GM12878 (cell line): ENCODE data around the gene CARD14. TPM values are rescaled to one million over a fixed set of nuclear protein-coding genes. Genes with fewer than 3 reads are reported as not detected.

Experiments
- ATAC-seq: fragments of 200-7000 bp; cut with Tn5 transposase; 3 replicates; pipeline ENCODE4 v1.9.1; 2020; ENCODE audit warnings: mild to moderate bottlenecking, moderate library complexity
- BruUV-seq: library from RNA; stranded (reverse); fragments of 400-500 nt; replicated peaks from 2 replicates; lab custom pipeline; 2021; lab: Mats Ljungman, UMichigan
- CTCF ChIA-PET: fragments of 300-600 bp; sonication (Branson Sonifier 250); formaldehyde crosslinking; extraction: SDS; loops from one replicate; lab custom pipeline; 2021; ENCODE audit warnings: inconsistent platforms; lab: Yijun Ruan, JAX
- POLR2A ChIA-PET: fragments of 350-600 bp; formaldehyde crosslinking; extraction: SDS; loops from one replicate; lab custom pipeline; 2021; ENCODE audit warnings: inconsistent platforms; lab: Charles Lee
- RAD21 ChIA-PET: fragments of 300-600 bp; sonication (Branson Sonifier 250); formaldehyde crosslinking; loops from one replicate; lab custom pipeline; 2023; ENCODE audit warnings: antibody characterized with exemption; ENCODE audit not compliant: unreplicated experiment; lab: Charles Lee
- SMC1A ChIA-PET: fragments of 300-600 bp; sonication (Branson Sonifier 250); formaldehyde crosslinking; loops from one replicate; lab custom pipeline; 2023; ENCODE audit not compliant: unreplicated experiment, uncharacterized antibody; lab: Charles Lee
- DNase-seq: peaks from one replicate; pipeline ENCODE4 v3.0.0-alpha.2; 2011; ENCODE audit warnings: low read depth, low spot score
- FAIRE-seq: peaks from 3 replicates; lab custom pipeline; 2011; peaks lifted over from hg19 to GRCh38; lab: Jason Lieb, UNC
- H2AFZ ChIP-seq: 2 replicates; pipeline ENCODE4 v1.6.0; 2011; ENCODE audit warnings: low read depth, low read length, control low read depth; ENCODE audit not compliant: control insufficient read depth
- H3K27ac ChIP-seq: 2 replicates; pipeline ENCODE4 v1.5.1; 2011; ENCODE audit warnings: control low read depth; ENCODE audit not compliant: control insufficient read depth, insufficient read depth
- H3K27me3 ChIP-seq, 2 experiments: replicated peaks in 1 of 2; 2 replicates each; pipeline versions ENCODE4 v1.6.0 to v1.6.1; 2011; ENCODE audit warnings: low read length in 1 of 2; ENCODE audit not compliant: control insufficient read depth in 2 of 2, insufficient read depth in 2 of 2
- H3K36me3 ChIP-seq, 2 experiments: 2 replicates each; pipeline ENCODE4 v1.5.1; 2011; ENCODE audit warnings: low read length in 1 of 2; ENCODE audit not compliant: control insufficient read depth in 2 of 2, insufficient read depth in 2 of 2
- H3K4me1 ChIP-seq: 2 replicates; pipeline ENCODE4 v1.6.1; 2011; ENCODE audit warnings: mild to moderate bottlenecking, low read length, moderate library complexity, mixed read lengths; ENCODE audit not compliant: control insufficient read depth, insufficient read depth
- H3K4me2 ChIP-seq: 2 replicates; pipeline ENCODE4 v1.6.0; 2011; ENCODE audit warnings: control low read depth; ENCODE audit not compliant: control insufficient read depth, insufficient read depth
- H3K4me3 ChIP-seq: fragments of 200-600 bp; sonication (generic); 2 replicates; pipeline ENCODE4 v1.5.1; 2016
- H3K79me2 ChIP-seq: 2 replicates; pipeline ENCODE4 v1.6.0; 2011; ENCODE audit warnings: low read length; ENCODE audit not compliant: control insufficient read depth, insufficient read depth
- H3K9ac ChIP-seq: 2 replicates; pipeline ENCODE4 v1.8.0; 2011; ENCODE audit warnings: low read length, control low read depth, mixed read lengths; ENCODE audit not compliant: control insufficient read depth, insufficient read depth
- H3K9me3 ChIP-seq: replicated peaks from 3 replicates; pipeline ENCODE4 v1.5.1; 2011; ENCODE audit warnings: mild to moderate bottlenecking, low read length; ENCODE audit not compliant: control insufficient read depth, insufficient read depth
- H4K20me1 ChIP-seq: 2 replicates; pipeline ENCODE4 v1.6.0; 2011; ENCODE audit not compliant: control insufficient read depth, insufficient read depth
- ASH2L ChIP-seq: fragments of 300-600, 200-600 bp; sonication (generic); IDR thresholded peaks from 2 replicates; pipeline ENCODE4 v1.6.1; 2017; ENCODE audit warnings: low read depth, mild to moderate bottlenecking, borderline replicate concordance
- BCLAF1 ChIP-seq: fragments of 450-650 bp; IDR thresholded peaks from 2 replicates; pipeline ENCODE4 v1.6.1; 2017; ENCODE audit warnings: antibody characterized with exemption, mild to moderate bottlenecking, moderate library complexity
- CUX1 ChIP-seq: IDR thresholded peaks from 2 replicates; pipeline ENCODE4 v1.6.1; 2012; ENCODE audit warnings: improper control_type of control experiment, low read depth, low read length; ENCODE audit not compliant: insufficient replicate concordance
- HDGF ChIP-seq: fragments of 450-650 bp; IDR thresholded peaks from 2 replicates; pipeline ENCODE4 v1.6.1; 2016; ENCODE audit warnings: antibody characterized with exemption
- MEF2B ChIP-seq: fragments of 450-650 bp; IDR thresholded peaks from 2 replicates; pipeline ENCODE4 v1.6.1; 2018; ENCODE audit warnings: mild to moderate bottlenecking, moderate library complexity; ENCODE audit not compliant: partially characterized antibody, poor library complexity, severe bottlenecking
- MYB ChIP-seq: fragments of 150-350 bp; IDR thresholded peaks from 2 replicates; pipeline ENCODE4 v1.6.1; 2014; ENCODE audit warnings: mild to moderate bottlenecking, low read depth, low read length, borderline replicate concordance
- SIX5 ChIP-seq: IDR thresholded peaks from 2 replicates; pipeline ENCODE4 v1.6.1; 2011; ENCODE audit warnings: mild to moderate bottlenecking, low read depth, low read length, moderate library complexity; ENCODE audit not compliant: severe bottlenecking
- USF2 ChIP-seq: IDR thresholded peaks from 2 replicates; pipeline ENCODE4 v1.6.1; 2011; ENCODE audit warnings: low read depth, low read length, improper control_type of control experiment, borderline replicate concordance
- YY1 ChIP-seq: IDR thresholded peaks from 2 replicates; pipeline ENCODE4 v1.6.1; 2011; ENCODE audit warnings: low read depth, mild to moderate bottlenecking, low read length
- ZNF207 ChIP-seq: fragments of 450-650 bp; IDR thresholded peaks from 2 replicates; pipeline ENCODE4 v1.6.1; 2014; ENCODE audit warnings: antibody characterized with exemption, mild to moderate bottlenecking, borderline replicate concordance
- WGBS: methylation state at CpG from one replicate; pipeline ENCODE4 v1.1.6; 2016; ENCODE audit warnings: low lambda C conversion rate; ENCODE audit not compliant: insufficient replicate concordance, insufficient coverage; ENCODE audit errors: missing lambda C conversion rate; 5-methylcytosine and 5-hydroxymethylcytosine counted together
- in situ Hi-C: fragments of 300-500 bp; cut with MboI; formaldehyde crosslinking; loops from 9 replicates; pipeline ENCODE4 v1.14.3; 2018; ENCODE audit warnings: mixed read lengths
- intact Hi-C: fragments of 100-400 bp; cut with micrococcal nuclease; formaldehyde crosslinking; loops from one replicate; pipeline ENCODE4 v1.14.2; 2022; ENCODE audit not compliant: unreplicated experiment
- polyA plus RNA-seq, 11 experiments: library from polyadenylated mRNA; depleted of rRNA in 4 of 11; unstranded in 6 of 11; stranded (reverse) in 5 of 11; fragments of >200 nt; fragmentation: Nextera tagmentation in 4 of 11; fragmentation: Illumina TruSeq in 1 of 11; extraction: Ambion mirVana in 4 of 11; extraction: Trizol in 1 of 11; gene quantifications; 1 replicate in 1 of 11; 2 replicates in 10 of 11; pipeline versions ENCODE4 v1.2.1 to v1.2.3, GENCODE V29; 2011 to 2016; ENCODE audit warnings: inconsistent platforms in 2 of 11, missing spikeins in 2 of 11, low read depth in 1 of 11
- total RNA-seq, 4 experiments: library from RNA; depleted of rRNA in 3 of 4; stranded (reverse); fragments of >200 nt in 3 of 4; fragmentation: Illumina TruSeq in 1 of 4; extraction: Trizol in 1 of 4; gene quantifications; 2 replicates each; pipeline versions ENCODE4 v1.2.1 to v1.2.3, GENCODE V29; 2013 to 2021

CARD14 gene
- total and polyA plus RNA-seq, 10 of the 15 experiments (the other 5 are each of a cell fraction or from before 2014, with no cell fraction given): 0.08 to 0.15 TPM; not detected in 8

DNA sequence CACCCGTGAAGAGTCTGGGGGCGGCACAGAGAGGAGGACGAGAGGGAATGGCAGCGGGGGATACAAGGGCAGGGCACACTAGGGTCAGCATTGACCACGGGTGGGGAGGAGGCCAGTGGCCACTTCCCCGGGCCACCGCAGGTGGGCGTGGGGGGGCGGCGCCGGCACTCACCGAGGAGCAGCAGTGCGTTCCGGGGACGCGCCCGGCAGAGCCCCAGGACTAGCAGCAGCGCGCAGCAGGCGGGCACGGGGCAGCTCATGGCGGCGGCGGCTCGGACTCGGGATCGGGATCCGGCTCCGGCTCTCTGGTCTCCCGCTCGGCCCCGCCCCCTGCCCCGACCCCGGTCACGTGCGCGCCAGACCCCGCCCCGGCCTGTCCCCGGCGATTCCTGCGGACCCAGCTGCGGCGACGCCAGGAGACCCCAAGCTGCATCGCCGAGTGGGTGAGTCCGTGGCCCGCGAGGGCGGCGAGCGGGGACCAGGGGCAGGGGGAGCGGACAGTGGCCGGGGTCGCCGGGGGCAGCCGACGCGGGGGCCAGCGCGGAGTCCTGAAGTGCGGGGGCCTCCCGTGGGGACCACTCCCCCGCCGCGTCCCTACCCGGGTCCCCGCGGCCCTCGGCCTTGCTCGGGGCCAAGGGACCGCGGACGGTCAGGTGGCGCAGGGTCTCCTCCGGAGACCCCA lies 50.4 kb downstream of the CARD14 start, which contains the start of the genes SGSH and SLC26A11:
Gene SGSH (minus strand): TSS at position 280 of the 682 bp plus-strand sequence. CDS start 20 bp downstream, at position 260.
Gene SLC26A11 (plus strand): TSS at position 374 of the 682 bp plus-strand sequence. CDS start 1,134 bp downstream, outside the sequence.
- RAD21 ChIA-PET: interaction anchor here (2.2 kb wide), 1 partner anchor 43 kb away, joined by 10 read pairs; no protein-coding TSS in a partner anchor
- Histone ChIP-seq H3K4me2 (peak within 1 kb of the TSS; percentile 90), H3K27ac (peak within 1 kb of the TSS; percentile 75), H3K4me1 (peaks cover 4% of the 10 kb centered on the region), H3K36me3 (peaks cover 0 to 5% of the 10 kb centered on the region in 2 experiments; a peak in 2 of 4 replicates), H3K79me2 (peaks cover 4% of the 10 kb centered on the region), H3K9me3 (no peaks in the 10 kb centered on the region), H3K9ac (peak within 1 kb of the TSS; percentile 80), H4K20me1 (no peaks in the 10 kb centered on the region; the same call in 1 of the 2 replicates), H2AFZ (peak within 1 kb of the TSS; percentile 78), H3K27me3 (no peaks in the 10 kb centered on the region), H3K4me3 (peak within 1 kb of the TSS; percentile 94)
- SMC1A ChIA-PET: interaction anchor here (1.0 to 2.0 kb wide), 2 partner anchors 24 to 46 kb away, joined by 4 to 8 read pairs; no protein-coding TSS in a partner anchor
- FAIRE-seq: no peak
- BruUV-seq: no TSS peak
- in situ Hi-C loops: no loop called here
- intact Hi-C loops: no loop called here
- DNase-seq: no peak
- POLR2A ChIA-PET: interaction anchor here (0.6 to 1.5 kb wide), 5 partner anchors 14 to 519 kb away, joined by 3 to 4 read pairs (median 3); no protein-coding TSS in a partner anchor
- ATAC-seq: peak; percentile 85
- CTCF ChIA-PET: no interaction called here
- WGBS: 2% methylated on average over 28 of the region's 77 CpGs
- peak; percentile 37 for TF ChIP-seq MEF2B
- TF ChIP-seq YY1: peak; percentile 74
- TF ChIP-seq MYB: no peak
- TF ChIP-seq HDGF: 0 out of 2 replicates have a peak, but pooled peaks have one; percentile 6
- TF ChIP-seq ZNF207: no peak
- TF ChIP-seq USF2: no peak; the same call in 1 of the 2 replicates
- no peak for TF ChIP-seq SIX5
- TF ChIP-seq BCLAF1: no peak
- TF ChIP-seq ASH2L: no peak
- TF ChIP-seq CUX1: no peak
